HepG2 (cell line): Measurements from ENCODE around the gene CACNG7. TPM values are rescaled to one million over a fixed set of nuclear protein-coding genes. Genes with fewer than 3 reads are reported as not detected.

Experiments
- CBFB ChIP-seq: sonication (generic); formaldehyde crosslinking; IDR thresholded peaks from 2 replicates; pipeline ENCODE4 v1.4.0; 2020; ENCODE audit warnings: missing genetic modification reagents
- CREM ChIP-seq, 2 experiments: sonication (generic) in 1 of 2; formaldehyde crosslinking in 1 of 2; IDR thresholded peaks; 2 replicates each; pipeline versions ENCODE4 v1.4.0 to v1.6.1; 2016 to 2020; ENCODE audit warnings: antibody characterized with exemption in 1 of 2, mild to moderate bottlenecking in 1 of 2, missing genetic modification reagents in 1 of 2
- FOXK1 ChIP-seq: sonication (generic); formaldehyde crosslinking; IDR thresholded peaks from 2 replicates; pipeline ENCODE4 v1.4.0; 2020; ENCODE audit warnings: low read depth, missing genetic modification reagents, borderline replicate concordance
- GFI1 ChIP-seq: sonication (generic); formaldehyde crosslinking; IDR thresholded peaks from 2 replicates; pipeline ENCODE4 v1.5.0; 2020; ENCODE audit warnings: missing genetic modification reagents, mild to moderate bottlenecking, borderline replicate concordance
- HNRNPH1 ChIP-seq: fragments of 200-400 bp; formaldehyde crosslinking; optimal IDR thresholded peaks from 2 replicates; pipeline ENCODE3; 2017; ENCODE audit warnings: mild to moderate bottlenecking, low read depth, low read length
- MLLT10 ChIP-seq: sonication (generic); formaldehyde crosslinking; IDR thresholded peaks from 2 replicates; pipeline ENCODE4 v1.4.0; 2020; ENCODE audit warnings: missing genetic modification reagents
- MLX ChIP-seq: IDR thresholded peaks from 2 replicates; pipeline ENCODE4 v1.6.1; 2016
- RCOR2 ChIP-seq: IDR thresholded peaks from 2 replicates; pipeline ENCODE4 v1.6.1; 2016; ENCODE audit warnings: missing biosample characterization, missing genetic modification reagents
- SP5 ChIP-seq: IDR thresholded peaks from 2 replicates; pipeline ENCODE4 v1.6.1; 2016; ENCODE audit warnings: low read depth, borderline replicate concordance
- STAT5B ChIP-seq: sonication (generic); formaldehyde crosslinking; IDR thresholded peaks from 2 replicates; pipeline ENCODE4 v1.4.0; 2020; ENCODE audit warnings: missing genetic modification reagents
- THYN1 ChIP-seq: sonication (generic); formaldehyde crosslinking; IDR thresholded peaks from 2 replicates; pipeline ENCODE4 v1.8.1; 2023; ENCODE audit warnings: low read depth, mild to moderate bottlenecking, moderate library complexity, missing genetic modification reagents, borderline replicate concordance
- ZBTB49 ChIP-seq: sonication (generic); formaldehyde crosslinking; IDR thresholded peaks from 2 replicates; pipeline ENCODE4 v1.4.0; 2020; ENCODE audit warnings: missing genetic modification reagents, borderline replicate concordance
- ZFP41 ChIP-seq: sonication (generic); formaldehyde crosslinking; IDR thresholded peaks from 2 replicates; pipeline ENCODE4 v1.4.0; 2020; ENCODE audit warnings: mild to moderate bottlenecking, missing genetic modification reagents, borderline replicate concordance
- ZNF33A ChIP-seq: sonication (generic); formaldehyde crosslinking; IDR thresholded peaks from 2 replicates; pipeline ENCODE4 v1.5.1; 2020; ENCODE audit warnings: missing genetic modification reagents, mild to moderate bottlenecking, moderate library complexity, borderline replicate concordance
- ZNF644 ChIP-seq: IDR thresholded peaks from 2 replicates; pipeline ENCODE4 v1.6.1; 2016; ENCODE audit warnings: low read depth
- ZNF761 ChIP-seq: sonication (generic); formaldehyde crosslinking; conservative IDR thresholded peaks from 2 replicates; pipeline ENCODE4 v1.4.0; 2020; ENCODE audit warnings: mild to moderate bottlenecking, missing genetic modification reagents
- ZNF83 ChIP-seq: sonication (generic); formaldehyde crosslinking; IDR thresholded peaks from 2 replicates; pipeline ENCODE4 v1.4.0; 2020; ENCODE audit warnings: missing genetic modification reagents, mild to moderate bottlenecking, borderline replicate concordance
- polyA plus RNA-seq, 8 experiments: library from polyadenylated mRNA; depleted of rRNA in 3 of 8; stranded (reverse) in 7 of 8; unstranded in 1 of 8; fragments of >200 nt; fragmentation: Illumina TruSeq in 4 of 8; extraction: Trizol in 4 of 8; gene quantifications; 2 replicates each; pipeline versions ENCODE4 v1.2.1 to v1.2.3, GENCODE V29; 2011 to 2016; ENCODE audit warnings: low read depth in 4 of 8, missing spikeins in 1 of 8, mixed read lengths in 1 of 8; ENCODE audit not compliant: insufficient read depth in 1 of 8
- total RNA-seq, 5 experiments: library from RNA; depleted of rRNA; stranded (reverse); fragments of >200 nt; fragmentation: Illumina TruSeq; extraction: Trizol; gene quantifications; 2 replicates each; pipeline ENCODE4 v1.2.3, GENCODE V29; 2016; ENCODE audit warnings: low read depth in 1 of 5
- TF ChIP-seq, protein P1 (sequence below): sonication (generic); formaldehyde crosslinking; conservative IDR thresholded peaks from 2 replicates; pipeline ENCODE4 v1.8.0; 2022; ENCODE audit warnings: mild to moderate bottlenecking, moderate library complexity, missing genetic modification reagents
- TF ChIP-seq, protein P2 (sequence below): sonication (generic); formaldehyde crosslinking; IDR thresholded peaks from 2 replicates; pipeline ENCODE4 v1.4.0; 2020; ENCODE audit warnings: missing genetic modification reagents, borderline replicate concordance

Gene CACNG7
- total and polyA plus RNA-seq, 2 of the 13 experiments (the other 11 are each of a cell fraction or from before 2014, with no cell fraction given): not detected

- peak; percentile 93 for TF ChIP-seq CREM (IDR thresholded peaks at IDR 0.05)
- no peak for TF ChIP-seq CREM (CRISPR knock-in tag; IDR thresholded peaks at IDR 0.05)
- TF ChIP-seq SP5: peak; percentile 96
- TF ChIP-seq RCOR2 (CRISPR knock-in tag): peak; percentile 65; the same call in 1 of the 2 replicates
- peak; percentile 63; the same call in 1 of the 2 replicates for TF ChIP-seq GFI1
- peak; percentile 92; the same call in 1 of the 2 replicates for TF ChIP-seq FOXK1 (CRISPR knock-in tag)
- TF ChIP-seq ZNF761 (CRISPR knock-in tag): no peak
- TF ChIP-seq ZNF644: peak; percentile 68
- no peak for TF ChIP-seq ZNF33A (CRISPR knock-in tag)
- no peak for TF ChIP-seq STAT5B (CRISPR knock-in tag)
- peak; percentile 80 for TF ChIP-seq MLX (CRISPR knock-in tag)
- no peak for TF ChIP-seq MLLT10 (CRISPR knock-in tag)
- no peak for TF ChIP-seq HNRNPH1
- peak; percentile 67; the same call in 1 of the 2 replicates for TF ChIP-seq CBFB
- no peak for TF ChIP-seq ZBTB49 (CRISPR knock-in tag)
- TF ChIP-seq, protein P1, sequence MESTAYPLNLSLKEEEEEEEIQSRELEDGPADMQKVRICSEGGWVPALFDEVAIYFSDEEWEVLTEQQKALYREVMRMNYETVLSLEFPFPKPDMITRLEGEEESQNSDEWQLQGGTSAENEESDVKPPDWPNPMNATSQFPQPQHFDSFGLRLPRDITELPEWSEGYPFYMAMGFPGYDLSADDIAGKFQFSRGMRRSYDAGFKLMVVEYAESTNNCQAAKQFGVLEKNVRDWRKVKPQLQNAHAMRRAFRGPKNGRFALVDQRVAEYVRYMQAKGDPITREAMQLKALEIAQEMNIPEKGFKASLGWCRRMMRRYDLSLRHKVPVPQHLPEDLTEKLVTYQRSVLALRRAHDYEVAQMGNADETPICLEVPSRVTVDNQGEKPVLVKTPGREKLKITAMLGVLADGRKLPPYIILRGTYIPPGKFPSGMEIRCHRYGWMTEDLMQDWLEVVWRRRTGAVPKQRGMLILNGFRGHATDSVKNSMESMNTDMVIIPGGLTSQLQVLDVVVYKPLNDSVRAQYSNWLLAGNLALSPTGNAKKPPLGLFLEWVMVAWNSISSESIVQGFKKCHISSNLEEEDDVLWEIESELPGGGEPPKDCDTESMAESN (CRISPR knock-in tag): peak; percentile 83
- TF ChIP-seq ZNF83: no peak
- peak; percentile 53; the same call in 1 of the 2 replicates for TF ChIP-seq ZFP41 (CRISPR knock-in tag)
- TF ChIP-seq, protein P2, sequence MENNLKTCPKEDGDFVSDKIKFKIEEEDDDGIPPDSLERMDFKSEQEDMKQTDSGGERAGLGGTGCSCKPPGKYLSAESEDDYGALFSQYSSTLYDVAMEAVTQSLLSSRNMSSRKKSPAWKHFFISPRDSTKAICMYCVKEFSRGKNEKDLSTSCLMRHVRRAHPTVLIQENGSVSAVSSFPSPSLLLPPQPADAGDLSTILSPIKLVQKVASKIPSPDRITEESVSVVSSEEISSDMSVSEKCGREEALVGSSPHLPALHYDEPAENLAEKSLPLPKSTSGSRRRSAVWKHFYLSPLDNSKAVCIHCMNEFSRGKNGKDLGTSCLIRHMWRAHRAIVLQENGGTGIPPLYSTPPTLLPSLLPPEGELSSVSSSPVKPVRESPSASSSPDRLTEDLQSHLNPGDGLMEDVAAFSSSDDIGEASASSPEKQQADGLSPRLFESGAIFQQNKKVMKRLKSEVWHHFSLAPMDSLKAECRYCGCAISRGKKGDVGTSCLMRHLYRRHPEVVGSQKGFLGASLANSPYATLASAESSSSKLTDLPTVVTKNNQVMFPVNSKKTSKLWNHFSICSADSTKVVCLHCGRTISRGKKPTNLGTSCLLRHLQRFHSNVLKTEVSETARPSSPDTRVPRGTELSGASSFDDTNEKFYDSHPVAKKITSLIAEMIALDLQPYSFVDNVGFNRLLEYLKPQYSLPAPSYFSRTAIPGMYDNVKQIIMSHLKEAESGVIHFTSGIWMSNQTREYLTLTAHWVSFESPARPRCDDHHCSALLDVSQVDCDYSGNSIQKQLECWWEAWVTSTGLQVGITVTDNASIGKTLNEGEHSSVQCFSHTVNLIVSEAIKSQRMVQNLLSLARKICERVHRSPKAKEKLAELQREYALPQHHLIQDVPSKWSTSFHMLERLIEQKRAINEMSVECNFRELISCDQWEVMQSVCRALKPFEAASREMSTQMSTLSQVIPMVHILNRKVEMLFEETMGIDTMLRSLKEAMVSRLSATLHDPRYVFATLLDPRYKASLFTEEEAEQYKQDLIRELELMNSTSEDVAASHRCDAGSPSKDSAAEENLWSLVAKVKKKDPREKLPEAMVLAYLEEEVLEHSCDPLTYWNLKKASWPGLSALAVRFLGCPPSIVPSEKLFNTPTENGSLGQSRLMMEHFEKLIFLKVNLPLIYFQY: peak; percentile 88
- TF ChIP-seq THYN1 (CRISPR knock-in tag): no peak
Measured at GRCh38 chr19:53864308-53864836, 44.7 kb upstream of the CACNG7 start (continued).
